K562 (cell line): Measurements from ENCODE around the gene DYNLT2. TPM values are rescaled to one million over a fixed set of nuclear protein-coding genes. Genes with fewer than 3 reads are reported as not detected.

ENCODE experiments used
- CBFA2T3 ChIP-seq: fragments of 450-650 bp; IDR thresholded peaks from 2 replicates; pipeline ENCODE4 v1.6.1; 2017
- CCNT2 ChIP-seq: IDR thresholded peaks from 2 replicates; pipeline ENCODE4 v1.6.1; 2011; ENCODE audit warnings: borderline replicate concordance, low read depth, mild to moderate bottlenecking, moderate library complexity, mixed read lengths, low read length; ENCODE audit not compliant: insufficient read length; ENCODE audit errors: extremely low read depth
- FOXA3 ChIP-seq, 2 experiments: fragments of 450-650 bp in 1 of 2; sonication (generic) in 1 of 2; formaldehyde crosslinking; IDR thresholded peaks in 1 of 2; conservative IDR thresholded peaks in 1 of 2; 2 replicates each; pipeline versions ENCODE4 v1.4.0 to v1.8.0; 2020 to 2022; ENCODE audit warnings: mild to moderate bottlenecking in 2 of 2, missing genetic modification reagents in 1 of 2
- HDGF ChIP-seq: fragments of 450-650 bp; IDR thresholded peaks from 2 replicates; pipeline ENCODE4 v1.6.1; 2016
- MBD2 ChIP-seq: sonication (generic); IDR thresholded peaks from 2 replicates; pipeline ENCODE4 v1.6.1; 2016; ENCODE audit warnings: low read depth, borderline replicate concordance
- PTBP1 ChIP-seq: fragments of 200-400 bp; formaldehyde crosslinking; IDR thresholded peaks from 2 replicates; pipeline ENCODE4 v1.6.1; 2017; ENCODE audit warnings: low read depth, low read length
- ZNF764 ChIP-seq: fragments of 250-450 bp; sonication (Bioruptor Pico); IDR thresholded peaks from 2 replicates; pipeline ENCODE4 v1.4.0; 2020; ENCODE audit warnings: low read depth, mild to moderate bottlenecking, moderate library complexity
- polyA plus RNA-seq, 8 experiments: library from polyadenylated mRNA; depleted of rRNA in 4 of 8; stranded (reverse) in 5 of 8; unstranded in 3 of 8; fragments of >200 nt; fragmentation: Nextera tagmentation in 2 of 8; fragmentation: Illumina TruSeq in 1 of 8; extraction: Ambion mirVana in 2 of 8; extraction: Trizol in 1 of 8; gene quantifications; 2 replicates each; pipeline versions ENCODE4 v1.2.1 to v1.2.3, GENCODE V29; 2011 to 2014; ENCODE audit warnings: inconsistent platforms in 1 of 8, missing spikeins in 1 of 8
- total RNA-seq, 7 experiments: library from RNA; depleted of rRNA in 6 of 7; stranded (reverse); fragments of >200 nt in 6 of 7; fragmentation: Illumina TruSeq in 2 of 7; extraction: Trizol in 2 of 7; gene quantifications; 2 replicates each; pipeline versions ENCODE4 v1.2.1 to v1.2.3, GENCODE V29; 2011 to 2021; ENCODE audit warnings: low replicate concordance in 1 of 7
- TF ChIP-seq, protein P1 (sequence below): fragments of 250-450 bp; sonication (Bioruptor Pico); IDR thresholded peaks from 2 replicates; pipeline ENCODE4 v1.4.0; 2020; ENCODE audit warnings: mild to moderate bottlenecking, moderate library complexity
- TF ChIP-seq, protein P2 (sequence below), 2 experiments: fragments of 450-650 bp; formaldehyde crosslinking in 1 of 2; IDR thresholded peaks; 2 replicates each; pipeline versions ENCODE4 v1.4.0 to v1.6.1; 2014 to 2020; ENCODE audit warnings: mild to moderate bottlenecking in 2 of 2, borderline replicate concordance in 1 of 2, low read depth in 1 of 2
- TF ChIP-seq, protein P3 (sequence below), 2 experiments: IDR thresholded peaks in 1 of 2; conservative IDR thresholded peaks in 1 of 2; 2 replicates each; pipeline ENCODE4 v1.6.1; 2016; ENCODE audit warnings: low read depth in 2 of 2, mild to moderate bottlenecking in 1 of 2, missing compliant biosample characterization in 1 of 2, missing genetic modification characterization in 1 of 2, moderate library complexity in 1 of 2

The DYNLT2 gene
- total and polyA plus RNA-seq, 9 of the 15 experiments (the other 6 are each of a cell fraction or from before 2014, with no cell fraction given), result 2.0 to 12.8 (median 6.3) TPM

DNA sequence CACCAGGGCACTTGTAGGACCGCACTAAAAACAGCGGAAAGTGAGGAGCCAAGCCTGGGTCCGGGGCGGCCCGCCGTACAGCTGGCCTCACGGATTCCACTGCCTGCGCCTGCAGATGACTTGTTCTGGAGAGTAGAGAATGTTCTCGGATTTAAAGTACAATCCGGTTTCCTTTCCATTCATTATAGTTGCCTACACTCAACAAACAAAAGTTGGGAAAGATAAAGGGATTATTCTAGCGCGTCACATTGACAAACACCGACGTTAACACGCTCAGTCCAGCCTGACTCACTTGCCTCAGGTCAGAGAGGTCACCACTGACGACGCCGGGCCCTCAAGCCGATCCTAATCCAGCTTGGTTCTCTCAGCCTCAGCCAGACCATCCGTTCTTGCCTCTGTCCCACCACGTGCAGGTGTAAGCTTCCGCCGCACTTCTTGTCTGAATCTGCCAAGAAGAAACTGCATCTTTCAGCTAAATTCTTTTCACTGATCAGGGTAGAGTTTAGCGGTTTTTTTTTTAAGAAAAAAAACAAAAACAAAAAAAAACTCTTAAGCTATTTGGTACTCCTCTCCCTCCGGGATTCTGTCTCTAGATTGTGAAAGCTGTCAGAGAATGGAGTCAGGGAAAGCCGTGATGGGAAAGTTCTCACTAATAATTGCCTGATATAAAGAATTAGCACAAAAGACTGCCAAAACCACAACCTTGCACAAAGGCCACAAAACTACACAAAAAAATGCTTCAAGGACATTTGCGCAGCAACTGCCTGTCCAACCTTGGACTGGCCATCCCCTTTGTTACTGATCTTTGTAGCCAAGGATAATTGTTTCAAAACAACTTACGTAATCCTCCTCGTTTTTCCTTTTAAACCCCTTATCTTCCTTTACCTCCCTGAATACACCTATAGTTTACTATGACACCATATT, 26.0 kb downstream of the DYNLT2 start (continued):
- TF ChIP-seq, protein P1, sequence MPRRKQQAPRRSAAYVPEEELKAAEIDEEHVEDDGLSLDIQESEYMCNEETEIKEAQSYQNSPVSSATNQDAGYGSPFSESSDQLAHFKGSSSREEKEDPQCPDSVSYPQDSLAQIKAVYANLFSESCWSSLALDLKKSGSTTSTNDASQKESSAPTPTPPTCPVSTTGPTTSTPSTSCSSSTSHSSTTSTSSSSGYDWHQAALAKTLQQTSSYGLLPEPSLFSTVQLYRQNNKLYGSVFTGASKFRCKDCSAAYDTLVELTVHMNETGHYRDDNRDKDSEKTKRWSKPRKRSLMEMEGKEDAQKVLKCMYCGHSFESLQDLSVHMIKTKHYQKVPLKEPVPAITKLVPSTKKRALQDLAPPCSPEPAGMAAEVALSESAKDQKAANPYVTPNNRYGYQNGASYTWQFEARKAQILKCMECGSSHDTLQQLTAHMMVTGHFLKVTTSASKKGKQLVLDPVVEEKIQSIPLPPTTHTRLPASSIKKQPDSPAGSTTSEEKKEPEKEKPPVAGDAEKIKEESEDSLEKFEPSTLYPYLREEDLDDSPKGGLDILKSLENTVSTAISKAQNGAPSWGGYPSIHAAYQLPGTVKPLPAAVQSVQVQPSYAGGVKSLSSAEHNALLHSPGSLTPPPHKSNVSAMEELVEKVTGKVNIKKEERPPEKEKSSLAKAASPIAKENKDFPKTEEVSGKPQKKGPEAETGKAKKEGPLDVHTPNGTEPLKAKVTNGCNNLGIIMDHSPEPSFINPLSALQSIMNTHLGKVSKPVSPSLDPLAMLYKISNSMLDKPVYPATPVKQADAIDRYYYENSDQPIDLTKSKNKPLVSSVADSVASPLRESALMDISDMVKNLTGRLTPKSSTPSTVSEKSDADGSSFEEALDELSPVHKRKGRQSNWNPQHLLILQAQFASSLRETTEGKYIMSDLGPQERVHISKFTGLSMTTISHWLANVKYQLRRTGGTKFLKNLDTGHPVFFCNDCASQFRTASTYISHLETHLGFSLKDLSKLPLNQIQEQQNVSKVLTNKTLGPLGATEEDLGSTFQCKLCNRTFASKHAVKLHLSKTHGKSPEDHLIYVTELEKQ (CRISPR knock-in tag), result no peak
- TF ChIP-seq FOXA3 (CRISPR knock-in tag; conservative IDR thresholded peaks at IDR 0.05 in 1 of 2, IDR thresholded peaks at IDR 0.05 in 1 of 2), result 0 out of 4 replicates have a peak, but pooled peaks have one; percentile 30 to 32
- TF ChIP-seq CBFA2T3, result peak; percentile 22; the same call in 1 of the 2 replicates
- no peak for TF ChIP-seq ZNF764 (CRISPR knock-in tag)
- TF ChIP-seq, protein P2, sequence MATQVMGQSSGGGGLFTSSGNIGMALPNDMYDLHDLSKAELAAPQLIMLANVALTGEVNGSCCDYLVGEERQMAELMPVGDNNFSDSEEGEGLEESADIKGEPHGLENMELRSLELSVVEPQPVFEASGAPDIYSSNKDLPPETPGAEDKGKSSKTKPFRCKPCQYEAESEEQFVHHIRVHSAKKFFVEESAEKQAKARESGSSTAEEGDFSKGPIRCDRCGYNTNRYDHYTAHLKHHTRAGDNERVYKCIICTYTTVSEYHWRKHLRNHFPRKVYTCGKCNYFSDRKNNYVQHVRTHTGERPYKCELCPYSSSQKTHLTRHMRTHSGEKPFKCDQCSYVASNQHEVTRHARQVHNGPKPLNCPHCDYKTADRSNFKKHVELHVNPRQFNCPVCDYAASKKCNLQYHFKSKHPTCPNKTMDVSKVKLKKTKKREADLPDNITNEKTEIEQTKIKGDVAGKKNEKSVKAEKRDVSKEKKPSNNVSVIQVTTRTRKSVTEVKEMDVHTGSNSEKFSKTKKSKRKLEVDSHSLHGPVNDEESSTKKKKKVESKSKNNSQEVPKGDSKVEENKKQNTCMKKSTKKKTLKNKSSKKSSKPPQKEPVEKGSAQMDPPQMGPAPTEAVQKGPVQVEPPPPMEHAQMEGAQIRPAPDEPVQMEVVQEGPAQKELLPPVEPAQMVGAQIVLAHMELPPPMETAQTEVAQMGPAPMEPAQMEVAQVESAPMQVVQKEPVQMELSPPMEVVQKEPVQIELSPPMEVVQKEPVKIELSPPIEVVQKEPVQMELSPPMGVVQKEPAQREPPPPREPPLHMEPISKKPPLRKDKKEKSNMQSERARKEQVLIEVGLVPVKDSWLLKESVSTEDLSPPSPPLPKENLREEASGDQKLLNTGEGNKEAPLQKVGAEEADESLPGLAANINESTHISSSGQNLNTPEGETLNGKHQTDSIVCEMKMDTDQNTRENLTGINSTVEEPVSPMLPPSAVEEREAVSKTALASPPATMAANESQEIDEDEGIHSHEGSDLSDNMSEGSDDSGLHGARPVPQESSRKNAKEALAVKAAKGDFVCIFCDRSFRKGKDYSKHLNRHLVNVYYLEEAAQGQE (IDR thresholded peaks at IDR 0.05; ENCODE audit: borderline replicate concordance), result peak; percentile 36; the same call in 1 of the 2 replicates
- TF ChIP-seq, protein P2 (CRISPR knock-in tag; IDR thresholded peaks at IDR 0.05; ENCODE audit: low read depth), result 0 out of 2 replicates have a peak, but pooled peaks have one; percentile 14
- no peak for TF ChIP-seq CCNT2
- TF ChIP-seq, protein P3, sequence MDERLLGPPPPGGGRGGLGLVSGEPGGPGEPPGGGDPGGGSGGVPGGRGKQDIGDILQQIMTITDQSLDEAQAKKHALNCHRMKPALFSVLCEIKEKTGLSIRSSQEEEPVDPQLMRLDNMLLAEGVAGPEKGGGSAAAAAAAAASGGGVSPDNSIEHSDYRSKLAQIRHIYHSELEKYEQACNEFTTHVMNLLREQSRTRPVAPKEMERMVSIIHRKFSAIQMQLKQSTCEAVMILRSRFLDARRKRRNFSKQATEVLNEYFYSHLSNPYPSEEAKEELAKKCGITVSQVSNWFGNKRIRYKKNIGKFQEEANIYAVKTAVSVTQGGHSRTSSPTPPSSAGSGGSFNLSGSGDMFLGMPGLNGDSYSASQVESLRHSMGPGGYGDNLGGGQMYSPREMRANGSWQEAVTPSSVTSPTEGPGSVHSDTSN (CRISPR knock-in tag; IDR thresholded peaks at IDR 0.05; ENCODE audit: low read depth), result no peak
- TF ChIP-seq, protein P3 (tag; conservative IDR thresholded peaks at IDR 0.05; ENCODE audit: low read depth), result no peak
- peak; percentile 35; the same call in 1 of the 2 replicates for TF ChIP-seq MBD2
- no peak for TF ChIP-seq HDGF
- no peak for TF ChIP-seq PTBP1
